Measurements from ENCODE around the gene ADCY7.

The ADCY7 gene

GRCh38 chr16:50296807-50297206 lies 30.5 kb downstream of the ADCY7 start:
- H3K4me3 ChIP-seq (ENCODE audit: control insufficient read depth in 1 of 7, extremely low read depth in 1 of 7, insufficient read depth in 4 of 7, low read depth in 2 of 7, low read length in 6 of 7) = no peak overlapping the region
- ChIA-PET POLR2A (interaction anchor here (0.8 to 1.1 kb wide), 2 partner anchors 14 to 22 kb away, joined by 3 to 10 read pairs; no protein-coding TSS in a partner anchor), CTCF (interaction anchor here (1.1 to 3.1 kb wide), 13 partner anchors 9 to 65 kb away, joined by 3 to 20 read pairs (median 5); partner anchors contain the start of gene ADCY7)
- H3K4me1 ChIP-seq (ENCODE audit: control extremely low read depth in 1 of 4, control insufficient read depth in 4 of 4, insufficient read depth in 4 of 4, low read length in 3 of 4) = peaks cover 0 to 16% (median 8%) of the 10 kb centered on the region in 4 experiments
- 70% methylated on average over 1 of the region's 2 CpGs for WGBS (ENCODE audit: insufficient coverage)
- no peak overlapping the region for H3K27ac ChIP-seq (ENCODE audit: insufficient read depth in 1 of 2, low read depth in 1 of 2, low read length in 2 of 2, poor library complexity in 1 of 2, severe bottlenecking in 2 of 2)
- H3K27me3 ChIP-seq (replicated peaks in 2 of 5; ENCODE audit: control insufficient read depth in 4 of 5, insufficient read depth in 5 of 5, low read length in 4 of 5) = no peaks in the 10 kb centered on the region
- DNase-seq = no peak
- peaks cover 0 to 93% (median 60%) of the 10 kb centered on the region in 4 experiments for H3K36me3 ChIP-seq (ENCODE audit: control insufficient read depth in 4 of 4, insufficient read depth in 4 of 4, low read length in 3 of 4)
- no peaks in the 10 kb centered on the region for H3K9me3 ChIP-seq (ENCODE audit: control extremely low read depth in 1 of 5, control insufficient read depth in 4 of 5, insufficient read depth in 2 of 5, low read depth in 1 of 5, low read length in 4 of 5)

- Histone ChIP-seq H3K36me3 (ENCODE audit: control insufficient read depth in 4 of 4, insufficient read depth in 4 of 4, low read length in 3 of 4) (peaks cover 0 to 91% (median 57%) of the 10 kb centered on the region in 4 experiments), H3K9me3 (ENCODE audit: control extremely low read depth in 1 of 5, control insufficient read depth in 4 of 5, insufficient read depth in 2 of 5, low read depth in 1 of 5, low read length in 4 of 5) (no peaks in the 10 kb centered on the region), H3K27ac (ENCODE audit: insufficient read depth in 1 of 2, low read depth in 1 of 2, low read length in 2 of 2, poor library complexity in 1 of 2, severe bottlenecking in 2 of 2) (no peak overlapping the region), H3K27me3 (replicated peaks in 2 of 5; ENCODE audit: control insufficient read depth in 4 of 5, insufficient read depth in 5 of 5, low read length in 4 of 5) (no peaks in the 10 kb centered on the region), H3K4me1 (ENCODE audit: control extremely low read depth in 1 of 4, control insufficient read depth in 4 of 4, insufficient read depth in 4 of 4, low read length in 3 of 4) (peaks cover 0 to 16% (median 8%) of the 10 kb centered on the region in 4 experiments), H3K4me3 (ENCODE audit: control insufficient read depth in 1 of 7, extremely low read depth in 1 of 7, insufficient read depth in 4 of 7, low read depth in 2 of 7, low read length in 6 of 7) (no peak overlapping the region)
- WGBS (ENCODE audit: insufficient coverage) = 46% methylated on average over 10 of the region's 15 CpGs
- CTCF ChIA-PET = interaction anchor here (0.5 to 3.1 kb wide), 16 partner anchors 8 to 215 kb away, joined by 3 to 20 read pairs (median 5); partner anchors contain the start of gene ADCY7
- POLR2A ChIA-PET = interaction anchor here (0.8 to 1.1 kb wide), 2 partner anchors 14 to 23 kb away, joined by 3 to 10 read pairs; no protein-coding TSS in a partner anchor
- peak in 2 of 3 donors; percentile 69 to 83 for DNase-seq
Measured at GRCh38 chr16:50297301-50298074, 31.1 kb downstream of the ADCY7 start.

GRCh38 chr16:50298075-50298460 lies 31.7 kb downstream of the ADCY7 start:
- DNase-seq = no peak
- WGBS (ENCODE audit: insufficient coverage) = 100% methylated on average over 7 of the region's 7 CpGs
- ChIA-PET CTCF (interaction anchor here (1.2 to 3.1 kb wide), 9 partner anchors 15 to 53 kb away, joined by 3 to 20 read pairs (median 5); partner anchors contain the start of gene ADCY7), POLR2A (no interaction called here)
- H3K36me3 ChIP-seq (ENCODE audit: control insufficient read depth in 4 of 4, insufficient read depth in 4 of 4, low read length in 3 of 4) = peaks cover 2 to 91% (median 54%) of the 10 kb centered on the region in 4 experiments
- no peaks in the 10 kb centered on the region for H3K27me3 ChIP-seq (replicated peaks in 2 of 5; ENCODE audit: control insufficient read depth in 4 of 5, insufficient read depth in 5 of 5, low read length in 4 of 5)
- H3K4me3 ChIP-seq (ENCODE audit: control insufficient read depth in 1 of 7, extremely low read depth in 1 of 7, insufficient read depth in 4 of 7, low read depth in 2 of 7, low read length in 6 of 7) = no peak overlapping the region
- no peak overlapping the region for H3K27ac ChIP-seq (ENCODE audit: insufficient read depth in 1 of 2, low read depth in 1 of 2, low read length in 2 of 2, poor library complexity in 1 of 2, severe bottlenecking in 2 of 2)
- no peaks in the 10 kb centered on the region for H3K9me3 ChIP-seq (ENCODE audit: control extremely low read depth in 1 of 5, control insufficient read depth in 4 of 5, insufficient read depth in 2 of 5, low read depth in 1 of 5, low read length in 4 of 5)
- peaks cover 0 to 16% (median 8%) of the 10 kb centered on the region in 4 experiments for H3K4me1 ChIP-seq (ENCODE audit: control extremely low read depth in 1 of 4, control insufficient read depth in 4 of 4, insufficient read depth in 4 of 4, low read length in 3 of 4)

GRCh38 chr16:50298591-50299507 lies 32.5 kb downstream of the ADCY7 start:
- H3K27me3 ChIP-seq (replicated peaks in 2 of 5; ENCODE audit: control insufficient read depth in 4 of 5, insufficient read depth in 5 of 5, low read length in 4 of 5) = no peaks in the 10 kb centered on the region
- no peak overlapping the region for H3K27ac ChIP-seq (ENCODE audit: insufficient read depth in 1 of 2, low read depth in 1 of 2, low read length in 2 of 2, poor library complexity in 1 of 2, severe bottlenecking in 2 of 2)
- CTCF ChIA-PET = interaction anchor here (1.1 to 3.1 kb wide), 5 partner anchors 16 to 41 kb away, joined by 3 to 14 read pairs (median 6); no protein-coding TSS in a partner anchor
- H3K4me1 ChIP-seq (ENCODE audit: control extremely low read depth in 1 of 4, control insufficient read depth in 4 of 4, insufficient read depth in 4 of 4, low read length in 3 of 4) = peaks cover 0 to 16% (median 8%) of the 10 kb centered on the region in 4 experiments
- peaks cover 2 to 91% (median 51%) of the 10 kb centered on the region in 4 experiments for H3K36me3 ChIP-seq (ENCODE audit: control insufficient read depth in 4 of 4, insufficient read depth in 4 of 4, low read length in 3 of 4)
- H3K9me3 ChIP-seq (ENCODE audit: control extremely low read depth in 1 of 5, control insufficient read depth in 4 of 5, insufficient read depth in 2 of 5, low read depth in 1 of 5, low read length in 4 of 5) = no peaks in the 10 kb centered on the region
- H3K4me3 ChIP-seq (ENCODE audit: control insufficient read depth in 1 of 7, extremely low read depth in 1 of 7, insufficient read depth in 4 of 7, low read depth in 2 of 7, low read length in 6 of 7) = no peak overlapping the region
- WGBS (ENCODE audit: insufficient coverage) = 99% methylated on average over 23 of the region's 29 CpGs
- DNase-seq = no peak
- POLR2A ChIA-PET = no interaction called here

- ChIA-PET CTCF (interaction anchor here (1.1 kb wide), 1 partner anchor 17 kb away, joined by 3 read pairs; no protein-coding TSS in a partner anchor), POLR2A (no interaction called here)
- WGBS (ENCODE audit: insufficient coverage) = 99% methylated on average over 11 of the region's 12 CpGs
- H3K4me1 ChIP-seq (ENCODE audit: control extremely low read depth in 1 of 4, control insufficient read depth in 4 of 4, insufficient read depth in 4 of 4, low read length in 3 of 4) = peaks cover 0 to 16% (median 8%) of the 10 kb centered on the region in 4 experiments
- no peaks in the 10 kb centered on the region for H3K9me3 ChIP-seq (ENCODE audit: control extremely low read depth in 1 of 5, control insufficient read depth in 4 of 5, insufficient read depth in 2 of 5, low read depth in 1 of 5, low read length in 4 of 5)
- no peak for DNase-seq
- H3K27ac ChIP-seq (ENCODE audit: insufficient read depth in 1 of 2, low read depth in 1 of 2, low read length in 2 of 2, poor library complexity in 1 of 2, severe bottlenecking in 2 of 2) = no peak overlapping the region
- no peaks in the 10 kb centered on the region for H3K27me3 ChIP-seq (replicated peaks in 2 of 5; ENCODE audit: control insufficient read depth in 4 of 5, insufficient read depth in 5 of 5, low read length in 4 of 5)
- no peak overlapping the region for H3K4me3 ChIP-seq (ENCODE audit: control insufficient read depth in 1 of 7, extremely low read depth in 1 of 7, insufficient read depth in 4 of 7, low read depth in 2 of 7, low read length in 6 of 7)
- peaks cover 2 to 91% (median 49%) of the 10 kb centered on the region in 4 experiments for H3K36me3 ChIP-seq (ENCODE audit: control insufficient read depth in 4 of 4, insufficient read depth in 4 of 4, low read length in 3 of 4)
Measured at GRCh38 chr16:50299508-50300105, 33.3 kb downstream of the ADCY7 start.

GRCh38 chr16:50300942-50301625 lies 34.7 kb downstream of the ADCY7 start:
- Histone ChIP-seq H3K9me3 (ENCODE audit: control extremely low read depth in 1 of 5, control insufficient read depth in 4 of 5, insufficient read depth in 2 of 5, low read depth in 1 of 5, low read length in 4 of 5) (no peaks in the 10 kb centered on the region), H3K27ac (ENCODE audit: insufficient read depth in 1 of 2, low read depth in 1 of 2, low read length in 2 of 2, poor library complexity in 1 of 2, severe bottlenecking in 2 of 2) (no peak overlapping the region), H3K27me3 (replicated peaks in 2 of 5; ENCODE audit: control insufficient read depth in 4 of 5, insufficient read depth in 5 of 5, low read length in 4 of 5) (no peaks in the 10 kb centered on the region), H3K4me3 (ENCODE audit: control insufficient read depth in 1 of 7, extremely low read depth in 1 of 7, insufficient read depth in 4 of 7, low read depth in 2 of 7, low read length in 6 of 7) (no peak overlapping the region), H3K36me3 (ENCODE audit: control insufficient read depth in 4 of 4, insufficient read depth in 4 of 4, low read length in 3 of 4) (peaks cover 3 to 93% (median 48%) of the 10 kb centered on the region in 4 experiments), H3K4me1 (ENCODE audit: control extremely low read depth in 1 of 4, control insufficient read depth in 4 of 4, insufficient read depth in 4 of 4, low read length in 3 of 4) (peaks cover 0 to 16% (median 8%) of the 10 kb centered on the region in 4 experiments)
- WGBS (ENCODE audit: insufficient coverage) = 97% methylated on average over 22 of the region's 23 CpGs
- no peak for DNase-seq
- ChIA-PET CTCF (interaction anchor here (0.8 kb wide), 1 partner anchor 12 kb away, joined by 3 read pairs; no protein-coding TSS in a partner anchor), POLR2A (no interaction called here)

Measured in common myeloid progenitor, CD34-positive (primary cell).